GM12891 (cell line): ENCODE measurements around the gene LGR6.

Experiments used
- DNase-seq: peaks from one replicate; pipeline ENCODE4 v3.0.0; 2011; ENCODE audit warnings: low spot score; ENCODE audit not compliant: insufficient read length
- FAIRE-seq: peaks from 2 replicates; lab custom pipeline; 2011; peaks lifted over from hg19 to GRCh38; lab: Jason Lieb, UNC
- PAX5 ChIP-seq: IDR thresholded peaks from 2 replicates; pipeline ENCODE4 v1.6.1; 2011; ENCODE audit warnings: low read length, moderate library complexity, mild to moderate bottlenecking; ENCODE audit not compliant: insufficient read depth, severe bottlenecking
- POLR2A ChIP-seq: IDR thresholded peaks from 2 replicates; pipeline ENCODE4 v1.6.1; 2011; ENCODE audit warnings: low read depth, low read length, control low read depth
- POLR2AphosphoS5 ChIP-seq: IDR thresholded peaks from 2 replicates; pipeline ENCODE4 v1.6.1; 2011; ENCODE audit warnings: low read depth, low read length, control low read depth
- POU2F2 ChIP-seq: IDR thresholded peaks from 2 replicates; pipeline ENCODE4 v1.6.1; 2011; ENCODE audit warnings: low read depth, mild to moderate bottlenecking, control low read depth, low read length, moderate library complexity
- SPI1 ChIP-seq: IDR thresholded peaks from 2 replicates; pipeline ENCODE4 v1.6.1; 2011; ENCODE audit warnings: low read depth, low read length, control low read depth
- TAF1 ChIP-seq: IDR thresholded peaks from 2 replicates; pipeline ENCODE4 v1.6.1; 2011; ENCODE audit warnings: low read depth, low read length, control low read depth

The LGR6 gene

GRCh38 chr1:202160377-202160940 lies 33.1 kb upstream of the LGR6 start, which contains the start of gene PTPN7:
Gene PTPN7 (minus strand): TSS chr1:202160602. CDS start chr1:202159402, 1,200 bp downstream.
- FAIRE-seq (peak; percentile 74), DNase-seq (peak; percentile 54)
- TF ChIP-seq TAF1 = peak; percentile 17; the same call in 1 of the 2 replicates
- TF ChIP-seq SPI1 = peak; percentile 46; the same call in 1 of the 2 replicates
- TF ChIP-seq POU2F2 = no peak
- TF ChIP-seq POLR2AphosphoS5 = peak; percentile 47

DNA sequence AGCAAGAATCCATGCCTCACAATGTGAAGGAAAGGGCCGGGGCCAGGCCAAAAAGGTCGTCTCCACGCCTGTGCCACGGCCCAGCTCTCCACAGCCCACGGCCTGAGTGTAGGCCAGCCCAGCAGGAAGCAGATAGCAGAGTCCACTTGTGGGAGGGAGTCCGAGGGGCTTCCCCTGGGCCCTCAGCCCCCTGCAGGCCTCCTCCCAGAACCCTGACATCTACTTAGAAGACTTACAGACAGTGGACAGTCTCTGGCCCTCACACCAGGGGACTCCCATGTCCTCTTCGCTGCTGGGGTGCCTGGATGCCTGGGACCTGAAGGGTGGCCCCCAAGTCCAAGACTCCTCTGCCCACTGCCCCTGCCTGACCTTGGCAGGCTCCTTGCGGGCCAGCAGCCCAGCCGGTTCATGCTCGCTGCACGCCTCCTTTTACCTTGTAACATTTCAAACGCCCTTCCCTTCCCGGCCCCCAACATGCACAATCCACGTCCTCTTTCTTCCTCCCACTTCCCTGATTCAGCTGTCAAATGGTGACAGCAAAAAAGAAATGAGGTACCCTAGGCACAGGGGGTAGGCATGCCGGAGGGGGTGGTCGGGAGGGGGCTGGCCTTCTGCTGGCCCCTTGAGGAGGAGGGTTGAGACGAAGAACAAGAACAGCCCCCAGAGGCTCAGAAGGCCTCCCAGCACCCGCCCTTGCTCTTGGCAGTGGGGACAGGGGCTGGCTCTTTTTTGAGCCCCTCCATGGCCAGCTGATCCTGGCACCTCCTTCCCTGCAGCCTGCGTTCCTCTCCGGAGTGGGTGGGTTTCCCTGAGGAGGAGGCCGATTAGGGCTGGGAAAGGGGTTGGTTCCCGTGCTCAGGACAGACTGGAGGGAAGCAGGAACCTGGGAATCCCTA lies 32.2 kb upstream of the LGR6 start:
- no peak for DNase-seq
- no peak for FAIRE-seq
- TF ChIP-seq POLR2AphosphoS5 = no peak

- DNase-seq = peak; percentile 52
- no peak for TF ChIP-seq TAF1
- peak; percentile 28; the same call in 1 of the 2 replicates for TF ChIP-seq POU2F2
- peak; percentile 32; the same call in 1 of the 2 replicates for TF ChIP-seq SPI1
- TF ChIP-seq POLR2AphosphoS5 = no peak
- FAIRE-seq = peak; percentile 76
Measured at GRCh38 chr1:202162047-202162417, 31.6 kb upstream of the LGR6 start.

GRCh38 chr1:202162418-202163280 lies 30.9 kb upstream of the LGR6 start:
- FAIRE-seq = peak; percentile 33
- DNase-seq = no peak
- TF ChIP-seq POLR2A (0 out of 2 replicates have a peak, but pooled peaks have one; percentile 30), TAF1 (no peak), PAX5 (no peak), POLR2AphosphoS5 (0 out of 2 replicates have a peak, but pooled peaks have one; percentile 26), SPI1 (no peak), POU2F2 (no peak)

GRCh38 chr1:202163281-202164270 lies 30.0 kb upstream of the LGR6 start:
- no peak for DNase-seq
- TF ChIP-seq POU2F2 (no peak), POLR2A (no peak), POLR2AphosphoS5 (no peak), SPI1 (no peak), TAF1 (no peak), PAX5 (no peak)
- FAIRE-seq = peak; percentile 13

DNA sequence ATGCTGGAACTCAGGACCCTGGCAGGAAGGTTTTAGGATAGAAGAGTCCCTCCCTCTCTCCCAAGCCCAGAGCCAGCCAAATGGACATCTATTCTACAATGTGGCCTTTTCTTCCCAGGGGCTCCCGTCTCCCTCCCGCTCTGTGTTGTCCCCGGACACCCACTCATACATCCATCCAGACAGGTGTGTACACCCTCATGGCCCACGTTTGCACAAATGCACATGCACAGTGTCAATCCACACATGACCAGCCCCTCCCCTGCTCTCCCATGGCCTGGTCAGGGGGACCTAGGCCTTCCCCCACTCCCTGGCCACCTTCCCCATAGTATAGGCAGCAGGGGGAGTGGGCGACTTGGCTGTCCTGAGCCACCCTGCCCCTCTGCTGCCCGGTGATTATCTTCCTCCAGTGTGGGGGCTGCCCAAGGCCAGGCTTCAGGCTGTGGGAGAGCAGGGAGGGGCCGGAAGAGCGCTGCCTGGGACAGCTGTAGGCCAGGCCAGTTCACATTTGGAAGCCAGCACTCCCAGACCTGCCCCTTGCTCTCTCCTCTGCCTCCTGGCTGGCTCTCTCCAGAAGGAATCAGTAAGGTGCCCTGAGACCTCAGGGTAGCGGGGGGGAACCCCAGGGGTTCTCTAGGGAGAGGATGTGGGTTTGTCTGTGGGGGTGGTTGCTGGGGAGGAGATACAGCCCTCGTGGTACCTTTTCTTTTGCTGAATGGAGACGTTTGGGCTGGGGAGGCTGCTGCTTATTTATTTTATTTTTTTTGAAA lies 29.1 kb upstream of the LGR6 start:
- FAIRE-seq = peak; percentile 63
- peak; percentile 76 for DNase-seq

DNA sequence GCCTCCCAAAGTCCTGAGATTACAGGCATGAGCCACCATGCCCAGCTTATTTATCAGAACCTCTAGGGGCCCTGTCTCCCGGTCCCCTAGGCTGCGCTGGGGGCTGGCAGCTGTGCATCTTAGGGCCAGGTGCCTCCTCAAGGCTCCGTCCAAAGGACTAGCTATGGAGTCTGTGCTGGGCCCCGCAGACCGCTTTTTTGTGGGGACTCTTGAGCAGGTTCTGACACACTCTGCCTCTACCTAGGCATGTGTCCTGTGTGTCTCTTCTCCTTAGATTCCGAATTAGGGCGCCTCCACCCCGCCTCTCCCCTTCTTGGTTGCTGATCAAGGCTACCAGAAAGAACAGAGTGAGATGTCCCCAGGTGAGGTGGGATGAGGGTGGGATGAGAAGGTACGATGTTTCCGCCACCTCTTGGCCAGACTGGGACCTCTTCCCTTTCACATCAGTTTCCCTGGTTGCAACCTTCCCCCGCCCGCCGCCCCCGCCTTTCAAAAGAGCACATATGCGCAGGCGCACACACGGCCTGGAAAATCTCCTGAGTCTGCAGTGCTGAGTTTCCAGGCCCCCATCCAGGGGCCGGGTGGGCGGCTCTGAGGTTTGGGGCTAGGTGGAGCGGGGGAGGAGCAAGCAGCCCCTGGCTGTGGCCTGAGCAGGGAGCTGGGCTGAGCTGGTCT lies 28.2 kb upstream of the LGR6 start:
- FAIRE-seq = no peak

More for the DNA sequence above, 29.1 kb upstream of the LGR6 start:
- TF ChIP-seq TAF1 (no peak), POU2F2 (peak; percentile 51; the same call in 1 of the 2 replicates), POLR2A (no peak), SPI1 (peak; percentile 42; the same call in 1 of the 2 replicates)

More for the DNA sequence above, 28.2 kb upstream of the LGR6 start:
- DNase-seq = no peak
- TF ChIP-seq TAF1 (no peak), POLR2A (no peak), POLR2AphosphoS5 (no peak), SPI1 (no peak), POU2F2 (no peak), PAX5 (no peak)
